HEK293T (cell line): ENCODE results near the gene FGF7.

ENCODE experiments used
- CTCF ChIA-PET: fragments of 350-600 bp; formaldehyde crosslinking; extraction: SDS; loops from one replicate; lab custom pipeline; 2021; ENCODE audit warnings: antibody characterized with exemption, inconsistent platforms; lab: Yijun Ruan, JAX
- POLR2A ChIA-PET: fragments of 350-600 bp; formaldehyde crosslinking; extraction: SDS; loops from one replicate; lab custom pipeline; 2020; ENCODE audit warnings: antibody characterized with exemption, inconsistent platforms; lab: Yijun Ruan, JAX
- DNase-seq: peaks from one replicate; pipeline ENCODE4 v3.0.0; 2012; ENCODE audit warnings: mixed read lengths; ENCODE audit errors: extremely low spot score
- ARNT ChIP-seq: fragments of 450-650 bp; IDR thresholded peaks from 2 replicates; pipeline ENCODE4 v1.6.1; 2017; ENCODE audit warnings: mild to moderate bottlenecking
- CTBP1 ChIP-seq: fragments of 450-650 bp; IDR thresholded peaks from 2 replicates; pipeline ENCODE4 v1.6.1; 2016; ENCODE audit warnings: borderline replicate concordance
- ELF4 ChIP-seq: fragments of 450-650 bp; IDR thresholded peaks from 2 replicates; pipeline ENCODE4 v1.6.1; 2017; ENCODE audit warnings: antibody characterized with exemption
- FOXA1 ChIP-seq: fragments of 450-650 bp; IDR thresholded peaks from 2 replicates; pipeline ENCODE4 v1.6.1; 2016; ENCODE audit warnings: mild to moderate bottlenecking
- FOXK2 ChIP-seq: fragments of 450-650 bp; IDR thresholded peaks from 2 replicates; pipeline ENCODE4 v1.6.1; 2016; ENCODE audit warnings: mild to moderate bottlenecking
- FOXM1 ChIP-seq: fragments of 450-650 bp; IDR thresholded peaks from 2 replicates; pipeline ENCODE4 v1.6.1; 2017; ENCODE audit warnings: mild to moderate bottlenecking, borderline replicate concordance
- HDGF ChIP-seq: fragments of 450-650 bp; IDR thresholded peaks from 2 replicates; pipeline ENCODE4 v1.6.1; 2017; ENCODE audit warnings: antibody characterized with exemption, borderline replicate concordance
- LEF1 ChIP-seq: fragments of 450-650 bp; IDR thresholded peaks from 2 replicates; pipeline ENCODE4 v1.6.1; 2017; ENCODE audit warnings: mild to moderate bottlenecking, borderline replicate concordance
- NFRKB ChIP-seq: fragments of 450-650 bp; IDR thresholded peaks from 2 replicates; pipeline ENCODE4 v1.6.1; 2016; ENCODE audit warnings: mild to moderate bottlenecking, moderate library complexity
- PKNOX1 ChIP-seq: fragments of 450-650 bp; IDR thresholded peaks from 2 replicates; pipeline ENCODE4 v1.6.1; 2016
- SP1 ChIP-seq: fragments of 450-650 bp; IDR thresholded peaks from 2 replicates; pipeline ENCODE4 v1.6.1; 2017
- TARDBP ChIP-seq: fragments of 450-650 bp; IDR thresholded peaks from 2 replicates; pipeline ENCODE4 v1.6.1; 2016
- ZNF384 ChIP-seq: fragments of 450-650 bp; IDR thresholded peaks from 2 replicates; pipeline ENCODE4 v1.6.1; 2016

FGF7 gene

GRCh38 chr15:49528289-49528688 lies 105.2 kb downstream of the FGF7 start:
- TF ChIP-seq ARNT = no peak
- ChIA-PET CTCF (no interaction called here), POLR2A (no interaction called here)
- no peak for DNase-seq

- DNase-seq = no peak
- ChIA-PET CTCF (no interaction called here), POLR2A (no interaction called here)
- TF ChIP-seq ELF4 (no peak), FOXA1 (no peak), LEF1 (no peak), NFRKB (no peak), CTBP1 (no peak), ARNT (no peak), SP1 (no peak), PKNOX1 (no peak), HDGF (no peak), ZNF384 (no peak), TARDBP (no peak), FOXM1 (no peak), FOXK2 (no peak)
Measured at GRCh38 chr15:49530092-49530491, 107.0 kb downstream of the FGF7 start.
